ENCODE measurements around the gene MAPK11. TPM values are rescaled to one million over a fixed set of nuclear protein-coding genes. Genes with fewer than 3 reads are reported as not detected.

The MAPK11 gene
- total and polyA plus RNA-seq, 4 donors = 8.3 to 15.3 (median 11.9) TPM

DNA sequence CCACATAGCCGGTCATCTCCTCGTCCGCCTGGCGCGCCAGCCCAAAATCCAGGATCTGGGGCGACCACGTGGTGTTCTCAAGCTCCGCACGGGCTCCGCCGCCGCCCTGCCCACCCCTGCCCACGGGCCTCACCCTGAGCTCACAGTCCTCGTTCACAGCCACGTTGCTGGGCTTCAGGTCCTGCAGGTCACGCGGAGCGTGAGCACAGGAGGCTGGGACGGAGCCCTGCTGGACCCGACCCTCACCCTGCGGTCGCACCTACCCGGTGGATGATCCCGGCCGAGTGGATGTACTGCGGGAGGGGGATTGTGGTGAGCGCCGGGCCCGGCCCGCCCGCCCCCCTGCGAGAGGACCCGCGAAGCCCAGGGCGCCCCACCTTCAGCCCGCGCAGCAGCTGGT is 3.2 kb downstream of the MAPK11 start:
- H3K9ac ChIP-seq (ENCODE audit: insufficient read depth in 1 of 2, low read length in 2 of 2) = no peak overlapping the region
- H3K27ac ChIP-seq (ENCODE audit: low read depth in 1 of 2, low read length in 1 of 2) = no peak overlapping the region
- peaks cover 0 to 2% (median 0%) of the 10 kb centered on the region in 4 donors for H3K36me3 ChIP-seq (ENCODE audit: control insufficient read depth in 4 of 4, insufficient read depth in 4 of 4, low read length in 4 of 4)
- no peak for TF ChIP-seq CTCF (IDR thresholded peaks at IDR 0.05; ENCODE audit: control extremely low read depth, extremely low read depth)
- no peak for ATAC-seq (ENCODE audit: insufficient read depth, low FRiP score)
- H3K4me1 ChIP-seq (ENCODE audit: control insufficient read depth in 5 of 5, insufficient read depth in 5 of 5, low read length in 5 of 5) = peaks cover 0 to 31% (median 23%) of the 10 kb centered on the region in 5 donors
- H3K4me3 ChIP-seq = no peak overlapping the region
- H3K9me3 ChIP-seq (ENCODE audit: control insufficient read depth in 4 of 4, insufficient read depth in 3 of 4, low read length in 3 of 4) = no peaks in the 10 kb centered on the region
- H3K27me3 ChIP-seq (ENCODE audit: control insufficient read depth in 3 of 3, insufficient read depth in 3 of 3, low read length in 2 of 3) = no peaks in the 10 kb centered on the region
- no peak for DNase-seq
- WGBS, 2 donors = 69 to 90% methylated on average over 37 of the region's 37 CpGs

GRCh38 chr22:50264946-50265669 is 5.1 kb downstream of the MAPK11 start:
- peaks cover 0 to 2% (median 0%) of the 10 kb centered on the region in 4 donors for H3K36me3 ChIP-seq (ENCODE audit: control insufficient read depth in 4 of 4, insufficient read depth in 4 of 4, low read length in 4 of 4)
- 84 to 91% methylated on average over 14 to 15 of the region's 15 CpGs for WGBS, 2 donors
- H3K27ac ChIP-seq (ENCODE audit: low read depth in 1 of 2, low read length in 1 of 2) = no peak overlapping the region
- no peak overlapping the region for H3K4me3 ChIP-seq
- no peak for DNase-seq
- no peak for TF ChIP-seq CTCF (IDR thresholded peaks at IDR 0.05; ENCODE audit: control extremely low read depth, extremely low read depth)
- no peak overlapping the region for H3K9ac ChIP-seq (ENCODE audit: insufficient read depth in 1 of 2, low read length in 2 of 2)
- no peaks in the 10 kb centered on the region for H3K9me3 ChIP-seq (ENCODE audit: control insufficient read depth in 4 of 4, insufficient read depth in 3 of 4, low read length in 3 of 4)
- no peaks in the 10 kb centered on the region for H3K27me3 ChIP-seq (ENCODE audit: control insufficient read depth in 3 of 3, insufficient read depth in 3 of 3, low read length in 2 of 3)
- ATAC-seq (ENCODE audit: insufficient read depth, low FRiP score) = no peak
- peaks cover 0 to 28% (median 14%) of the 10 kb centered on the region in 5 donors for H3K4me1 ChIP-seq (ENCODE audit: control insufficient read depth in 5 of 5, insufficient read depth in 5 of 5, low read length in 5 of 5)

- no peaks in the 10 kb centered on the region for H3K27me3 ChIP-seq (ENCODE audit: control insufficient read depth in 3 of 3, insufficient read depth in 3 of 3, low read length in 2 of 3)
- H3K4me1 ChIP-seq (ENCODE audit: control insufficient read depth in 5 of 5, insufficient read depth in 5 of 5, low read length in 5 of 5) = peaks cover 0 to 24% (median 14%) of the 10 kb centered on the region in 5 donors
- ATAC-seq (ENCODE audit: insufficient read depth, low FRiP score) (no peak), DNase-seq (no peak)
- WGBS, 2 donors = 91 to 95% methylated on average over 15 of the region's 15 CpGs
- H3K9me3 ChIP-seq (ENCODE audit: control insufficient read depth in 4 of 4, insufficient read depth in 3 of 4, low read length in 3 of 4) = no peaks in the 10 kb centered on the region
- H3K36me3 ChIP-seq (ENCODE audit: control insufficient read depth in 4 of 4, insufficient read depth in 4 of 4, low read length in 4 of 4) = peaks cover 0 to 2% (median 0%) of the 10 kb centered on the region in 4 donors
- TF ChIP-seq CTCF (IDR thresholded peaks at IDR 0.05; ENCODE audit: control extremely low read depth, extremely low read depth) = no peak
- no peak overlapping the region for H3K4me3 ChIP-seq
- no peak overlapping the region for H3K9ac ChIP-seq (ENCODE audit: insufficient read depth in 1 of 2, low read length in 2 of 2)
- H3K27ac ChIP-seq (ENCODE audit: low read depth in 1 of 2, low read length in 1 of 2) = no peak overlapping the region
Measured at GRCh38 chr22:50264104-50264745, 6.0 kb downstream of the MAPK11 start.
